Pancreas (tissue), 10 donors: ENCODE data around the gene CORT. TPM values are rescaled to one million over a fixed set of nuclear protein-coding genes. Genes with fewer than 3 reads are reported as not detected.

Experiments used
- ATAC-seq, 4 donors: fragments of 200-7000 bp; cut with Tn5 transposase; one replicate each; pipeline versions ENCODE4 v1.8.0 to v1.9.1; 2020; ENCODE audit warnings: mild to moderate bottlenecking in 4 of 4, moderate library complexity in 4 of 4
- DNase-seq, 6 donors: peaks; one replicate each; pipeline ENCODE4 v3.0.0-alpha.2; 2020
- FAIRE-seq: peaks from 2 replicates; lab custom pipeline; 2012; peaks lifted over from hg19 to GRCh38; lab: Jason Lieb, UNC
- H3K27ac ChIP-seq, 4 donors: fragments of 200-600 bp; sonication (generic); 1 replicate in 3 of 4; 2 replicates in 1 of 4; pipeline versions ENCODE4 v1.5.0 to v1.8.0; 2020
- H3K27me3 ChIP-seq, 4 donors: fragments of 200-600 bp; one replicate each; pipeline ENCODE4 v1.8.0; 2021
- H3K36me3 ChIP-seq, 3 donors: fragments of 200-600 bp; sonication (generic) in 1 of 3; one replicate each; pipeline versions ENCODE4 v1.5.0 to v1.8.0; 2020 to 2021
- H3K4me1 ChIP-seq, 3 donors: fragments of 200-600 bp; one replicate each; pipeline ENCODE4 v1.8.0; 2021
- H3K4me3 ChIP-seq, 4 donors: fragments of 200-600 bp; sonication (generic) in 2 of 4; one replicate each; pipeline versions ENCODE4 v1.5.0 to v1.8.0; 2020 to 2021
- H3K9me3 ChIP-seq, 4 donors: fragments of 200-600 bp; one replicate each; pipeline ENCODE4 v1.8.0; 2021
- WGBS, 2 donors: extraction: QIAGEN DNeasy Blood & Tissue Kit; methylation state at CpG; one replicate each; pipeline ENCODE4 v1.1.7; 2013; 5-methylcytosine and 5-hydroxymethylcytosine counted together
- intact Hi-C, 3 donors: fragments of 100-400 bp; cut with DNase I; formaldehyde crosslinking; loops; one replicate each; pipeline versions ENCODE4 v1.11.1 to v1.14.2; 2022
- polyA plus RNA-seq, 2 donors: library from polyadenylated mRNA; stranded (reverse); fragments of 200-250 nt; gene quantifications; one replicate each; pipeline ENCODE4 v1.2.3, GENCODE V29; 2013
- total RNA-seq, 6 donors: library from RNA; stranded (reverse); fragmentation: NEBNext Ultra II Directional in 4 of 6; extraction: Animal tissue kit (Norgen Biotek cat#: 25700) in 4 of 6; gene quantifications; one replicate each; pipeline versions ENCODE4 v1.2.1 to v1.2.4, GENCODE V29; 2021 to 2023
- TF ChIP-seq, protein P1 (sequence below), 4 donors: fragments of 200-600 bp; sonication (generic) in 3 of 4; IDR thresholded peaks; one replicate each; pipeline versions ENCODE4 v1.5.0 to v1.8.0; 2021; ENCODE audit warnings: antibody characterized with exemption in 4 of 4
- donor health status: healthy with polysubstance abuse.
- donor health status: DM: no; HTN: no; CAD: no; lungs with moderate emphysema.
- donor health status: DM: no; HTN: no; CAD: no.
- donor health status: control.
- donor health status: control.
- donor health status: Bipolar disorder and iron deficiency.
- donor health status: DM: yes; HTN: yes; CAD: no.
- donor health status: DM: no; HTN: no; CAD: no.
- donor health status: DM: no; HTN: no; CAD: no.
- donor health status: DM: yes; HTN: yes; CAD: no.

The CORT gene
- total and polyA plus RNA-seq, 8 donors: 0.22 to 0.85 (median 0.34) TPM; not detected in 5

GRCh38 chr1:10444248-10444647 is 5.6 kb upstream of the CORT start:
- no peak overlapping the region for H3K4me3 ChIP-seq
- H3K4me1 ChIP-seq: no peaks in the 10 kb centered on the region
- ATAC-seq (no peak), DNase-seq (no peak), FAIRE-seq (no peak)
- H3K9me3 ChIP-seq: no peaks in the 10 kb centered on the region
- 92 to 98% methylated on average over 6 of the region's 6 CpGs for WGBS, 2 donors
- TF ChIP-seq, protein P1, sequence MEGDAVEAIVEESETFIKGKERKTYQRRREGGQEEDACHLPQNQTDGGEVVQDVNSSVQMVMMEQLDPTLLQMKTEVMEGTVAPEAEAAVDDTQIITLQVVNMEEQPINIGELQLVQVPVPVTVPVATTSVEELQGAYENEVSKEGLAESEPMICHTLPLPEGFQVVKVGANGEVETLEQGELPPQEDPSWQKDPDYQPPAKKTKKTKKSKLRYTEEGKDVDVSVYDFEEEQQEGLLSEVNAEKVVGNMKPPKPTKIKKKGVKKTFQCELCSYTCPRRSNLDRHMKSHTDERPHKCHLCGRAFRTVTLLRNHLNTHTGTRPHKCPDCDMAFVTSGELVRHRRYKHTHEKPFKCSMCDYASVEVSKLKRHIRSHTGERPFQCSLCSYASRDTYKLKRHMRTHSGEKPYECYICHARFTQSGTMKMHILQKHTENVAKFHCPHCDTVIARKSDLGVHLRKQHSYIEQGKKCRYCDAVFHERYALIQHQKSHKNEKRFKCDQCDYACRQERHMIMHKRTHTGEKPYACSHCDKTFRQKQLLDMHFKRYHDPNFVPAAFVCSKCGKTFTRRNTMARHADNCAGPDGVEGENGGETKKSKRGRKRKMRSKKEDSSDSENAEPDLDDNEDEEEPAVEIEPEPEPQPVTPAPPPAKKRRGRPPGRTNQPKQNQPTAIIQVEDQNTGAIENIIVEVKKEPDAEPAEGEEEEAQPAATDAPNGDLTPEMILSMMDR (IDR thresholded peaks at IDR 0.05): no peak
- no peaks in the 10 kb centered on the region for H3K36me3 ChIP-seq
- no peaks in the 10 kb centered on the region for H3K27me3 ChIP-seq
- intact Hi-C loops: no loop called here
- no peak overlapping the region for H3K27ac ChIP-seq

DNA sequence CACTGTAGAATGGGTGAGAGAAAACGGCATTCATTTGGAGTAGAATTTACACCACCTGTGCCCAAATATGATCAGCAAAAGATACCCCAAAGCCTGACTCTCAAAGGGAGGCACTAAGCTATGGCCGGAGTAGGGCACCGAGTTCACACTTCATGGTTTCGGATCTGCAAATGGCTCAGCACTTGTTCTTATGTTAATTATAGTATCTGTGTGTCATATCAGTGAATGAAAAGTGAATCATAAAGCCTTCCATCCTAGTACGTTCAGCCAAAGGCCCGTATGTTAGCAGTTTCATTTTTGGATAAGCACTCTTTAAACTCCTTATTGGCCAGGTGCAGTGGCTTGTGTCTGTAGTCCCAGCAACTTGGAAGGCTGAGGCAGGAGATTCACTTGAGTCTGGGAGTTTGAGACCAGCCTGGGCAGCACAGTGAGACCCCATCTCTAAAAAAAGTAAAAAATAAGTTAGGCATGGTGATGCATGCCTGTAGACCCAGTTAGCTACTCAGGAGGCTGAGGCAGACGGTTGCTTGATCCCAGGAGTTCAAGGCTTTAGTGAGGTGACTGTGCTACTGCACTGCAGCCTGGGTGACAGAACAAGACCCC is 4.9 kb upstream of the CORT start:
- WGBS, 2 donors: 91 to 95% methylated on average over 7 of the region's 7 CpGs
- H3K36me3 ChIP-seq: no peaks in the 10 kb centered on the region
- no peak for FAIRE-seq
- ATAC-seq: no peak
- H3K27ac ChIP-seq: no peak overlapping the region
- TF ChIP-seq, protein P1 (IDR thresholded peaks at IDR 0.05): no peak
- H3K4me3 ChIP-seq: no peak overlapping the region
- no peaks in the 10 kb centered on the region for H3K27me3 ChIP-seq
- intact Hi-C loops: no loop called here
- H3K9me3 ChIP-seq: no peaks in the 10 kb centered on the region
- no peak for DNase-seq
- no peaks in the 10 kb centered on the region for H3K4me1 ChIP-seq

- WGBS, 2 donors: 96 to 97% methylated on average over 7 of the region's 7 CpGs
- Histone ChIP-seq H3K36me3 (no peaks in the 10 kb centered on the region), H3K27me3 (no peaks in the 10 kb centered on the region), H3K27ac (no peak overlapping the region), H3K9me3 (no peaks in the 10 kb centered on the region), H3K4me1 (no peaks in the 10 kb centered on the region), H3K4me3 (no peak overlapping the region)
- TF ChIP-seq, protein P1 (IDR thresholded peaks at IDR 0.05): no peak
- FAIRE-seq: no peak
- no peak for DNase-seq
- intact Hi-C loops: no loop called here
- ATAC-seq: no peak
Observed at GRCh38 chr1:10446790-10447422, 2.9 kb upstream of the CORT start.

GRCh38 chr1:10450156-10450814 is 454 bp downstream of the CORT start:
- ATAC-seq: no peak
- intact Hi-C loops: no loop called here
- WGBS, 2 donors: 73 to 76% methylated on average over 21 of the region's 21 CpGs
- Histone ChIP-seq H3K9me3 (no peaks in the 10 kb centered on the region), H3K27me3 (no peaks in the 10 kb centered on the region), H3K36me3 (no peaks in the 10 kb centered on the region), H3K4me1 (no peaks in the 10 kb centered on the region), H3K27ac (no peak overlapping the region), H3K4me3 (no peak overlapping the region)
- no peak for DNase-seq
- TF ChIP-seq, protein P1 (IDR thresholded peaks at IDR 0.05): no peak
- no peak for FAIRE-seq

GRCh38 chr1:10450836-10451235 is 1.0 kb downstream of the CORT start:
- Histone ChIP-seq H3K4me3 (no peak overlapping the region), H3K9me3 (no peaks in the 10 kb centered on the region), H3K27me3 (no peaks in the 10 kb centered on the region), H3K27ac (no peak overlapping the region), H3K36me3 (no peaks in the 10 kb centered on the region), H3K4me1 (no peaks in the 10 kb centered on the region)
- intact Hi-C loops: no loop called here
- no peak for FAIRE-seq
- 38 to 45% methylated on average over 6 of the region's 6 CpGs for WGBS, 2 donors
- ATAC-seq: no peak
- DNase-seq: no peak
- TF ChIP-seq, protein P1 (IDR thresholded peaks at IDR 0.05): no peak
